ENCODE results near the gene NFU1. TPM values are rescaled to one million over a fixed set of nuclear protein-coding genes. Genes with fewer than 3 reads are reported as not detected.
"Not testable (repeated sequence)": the region's sequence is repeated elsewhere in the genome, so short reads cannot be mapped to it uniquely, and the experiment has no call there.

The NFU1 gene
- total RNA-seq, 2 experiments from 2014 or later, result 15.4 to 30.5 TPM

GRCh38 chr2:69449906-69450305 lies 12.7 kb upstream of the NFU1 start:
- POLR2A ChIA-PET, result no interaction called here
- intact Hi-C loops (cut with micrococcal nuclease; ENCODE audit: unreplicated experiment), result no loop called here
- no peak for TF ChIP-seq CTCF (conservative IDR thresholded peaks at IDR 0.05; ENCODE audit: low read length)
- TF ChIP-seq EZH2phosphoT487 (IDR thresholded peaks at IDR 0.05; ENCODE audit: borderline replicate concordance, low read depth, low read length), result no peak

DNA sequence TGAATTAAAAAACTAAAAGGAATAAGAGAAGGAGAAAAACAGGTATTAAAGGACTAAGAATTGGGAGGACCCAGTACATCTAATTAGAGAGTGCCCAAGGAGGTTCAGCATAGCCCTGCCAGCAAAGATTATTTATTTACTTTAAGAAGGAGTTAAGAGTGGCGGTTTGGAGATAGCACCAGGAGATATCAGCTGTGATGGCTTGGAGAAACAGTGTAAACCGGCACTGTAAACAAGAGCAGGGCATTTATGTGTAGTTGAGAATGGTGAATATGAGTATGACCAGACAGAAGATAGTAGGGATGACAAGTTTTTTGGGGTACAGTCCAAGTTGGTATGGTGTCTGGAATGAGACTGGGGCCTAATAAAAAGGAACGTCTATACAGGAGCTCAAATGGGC lies 6.4 kb upstream of the NFU1 start:
- H3K4me3 ChIP-seq (ENCODE audit: low read depth, low read length, poor library complexity, severe bottlenecking); DNase-seq (ENCODE audit: low spot score); intact Hi-C loops (cut with micrococcal nuclease; ENCODE audit: unreplicated experiment); H3K9me2 ChIP-seq (ENCODE audit: insufficient read depth, low read length); POLR2A ChIA-PET; H2AFZ ChIP-seq (ENCODE audit: low read length); H3K36me3 ChIP-seq (ENCODE audit: insufficient read depth, low read length); H3K4me1 ChIP-seq (ENCODE audit: insufficient read depth, low read length, poor library complexity, severe bottlenecking); BruUV-seq (replicated peaks); H3K27ac ChIP-seq (ENCODE audit: low read depth, low read length, poor library complexity, severe bottlenecking); H3K4me2 ChIP-seq (ENCODE audit: low read length); H4K20me1 ChIP-seq (ENCODE audit: insufficient read depth, low read length); H3K79me2 ChIP-seq (ENCODE audit: insufficient read depth, low read depth, low read length); H3K9me3 ChIP-seq (ENCODE audit: low read length); CTCF ChIA-PET (ENCODE audit: unreplicated experiment): not testable (repeated sequence)

More at GRCh38 chr2:69449906-69450305, 12.7 kb upstream of the NFU1 start:
- no peaks in the 10 kb centered on the region for H4K20me1 ChIP-seq (ENCODE audit: insufficient read depth, low read length)
- H3K36me3 ChIP-seq (ENCODE audit: insufficient read depth, low read length), result no peaks in the 10 kb centered on the region
- no peak overlapping the region for H3K27ac ChIP-seq (ENCODE audit: low read depth, low read length, poor library complexity, severe bottlenecking)
- DNase-seq (ENCODE audit: low spot score), result no peak
- no peak overlapping the region for H3K4me2 ChIP-seq (ENCODE audit: low read length)
- no peaks in the 10 kb centered on the region for H3K4me1 ChIP-seq (ENCODE audit: insufficient read depth, low read length, poor library complexity, severe bottlenecking)
- H3K9me3 ChIP-seq (ENCODE audit: low read length), result no peaks in the 10 kb centered on the region
- CTCF ChIA-PET (ENCODE audit: unreplicated experiment), result no interaction called here
- no peaks in the 10 kb centered on the region for H3K79me2 ChIP-seq (ENCODE audit: insufficient read depth, low read depth, low read length)
- no TSS peak for BruUV-seq (replicated peaks)
- H3K9me2 ChIP-seq (ENCODE audit: insufficient read depth, low read length), result no peaks in the 10 kb centered on the region
- no peak overlapping the region for H3K4me3 ChIP-seq (ENCODE audit: low read depth, low read length, poor library complexity, severe bottlenecking)
- H2AFZ ChIP-seq (ENCODE audit: low read length), result no peak overlapping the region

GRCh38 chr2:69439499-69439898 lies 2.3 kb upstream of the NFU1 start:
- intact Hi-C loops (cut with micrococcal nuclease; ENCODE audit: unreplicated experiment), result loop anchor here (10.0 kb wide), 1 partner anchor 205 kb away; the partner anchor contains the start of gene AAK1

DNA sequence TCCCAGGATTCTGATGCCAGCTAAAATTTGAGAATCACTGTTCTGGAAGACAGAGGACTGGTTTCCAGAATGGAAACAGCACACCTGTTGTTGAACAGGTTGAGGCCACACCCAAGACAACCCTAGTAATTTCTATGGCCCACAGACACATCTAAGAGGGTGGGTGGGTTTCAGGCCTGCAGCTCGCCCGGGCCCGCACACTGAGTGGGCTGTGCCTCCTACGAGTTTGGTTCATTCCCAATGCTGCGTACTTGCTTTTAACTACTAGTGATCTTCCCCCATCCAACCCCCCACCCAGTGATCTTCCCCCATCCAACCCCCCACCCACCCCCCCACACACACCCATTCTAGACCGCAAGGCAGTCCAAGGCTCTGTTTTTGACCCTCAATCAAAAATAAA lies 1.3 kb upstream of the NFU1 start:
- intact Hi-C loops (cut with micrococcal nuclease; ENCODE audit: unreplicated experiment), result loop anchor here (10.0 kb wide), 1 partner anchor 206 kb away; the partner anchor contains the start of gene AAK1
- Histone ChIP-seq H3K27ac (ENCODE audit: low read depth, low read length, poor library complexity, severe bottlenecking) (no peak overlapping the region), H3K4me2 (ENCODE audit: low read length) (no peak overlapping the region), H3K79me2 (ENCODE audit: insufficient read depth, low read depth, low read length) (peaks cover 6% of the 10 kb centered on the region; the same call in 1 of the 2 replicates), H3K4me1 (ENCODE audit: insufficient read depth, low read length, poor library complexity, severe bottlenecking) (peaks cover 13% of the 10 kb centered on the region), H4K20me1 (ENCODE audit: insufficient read depth, low read length) (no peaks in the 10 kb centered on the region), H3K9me2 (ENCODE audit: insufficient read depth, low read length) (no peaks in the 10 kb centered on the region), H3K9me3 (ENCODE audit: low read length) (no peaks in the 10 kb centered on the region), H3K36me3 (ENCODE audit: insufficient read depth, low read length) (no peaks in the 10 kb centered on the region), H3K4me3 (ENCODE audit: low read depth, low read length, poor library complexity, severe bottlenecking) (no peak overlapping the region), H2AFZ (ENCODE audit: low read length) (peak overlapping the region; percentile 100; the same call in 1 of the 2 replicates)
- CTCF ChIA-PET (ENCODE audit: unreplicated experiment), result no interaction called here
- POLR2A ChIA-PET, result interaction anchor here (0.7 kb wide), 1 partner anchor 81 kb away, joined by 3 read pairs; no protein-coding TSS in a partner anchor
- no TSS peak for BruUV-seq (replicated peaks)
- DNase-seq (ENCODE audit: low spot score), result no peak
- TF ChIP-seq CTCF (conservative IDR thresholded peaks at IDR 0.05; ENCODE audit: low read length) (no peak), EZH2phosphoT487 (IDR thresholded peaks at IDR 0.05; ENCODE audit: borderline replicate concordance, low read depth, low read length) (no peak)

More at GRCh38 chr2:69439499-69439898, 2.3 kb upstream of the NFU1 start:
- DNase-seq (ENCODE audit: low spot score); H2AFZ ChIP-seq (ENCODE audit: low read length); H3K4me3 ChIP-seq (ENCODE audit: low read depth, low read length, poor library complexity, severe bottlenecking); H3K79me2 ChIP-seq (ENCODE audit: insufficient read depth, low read depth, low read length); H3K27ac ChIP-seq (ENCODE audit: low read depth, low read length, poor library complexity, severe bottlenecking); BruUV-seq (replicated peaks); H3K9me3 ChIP-seq (ENCODE audit: low read length); H3K36me3 ChIP-seq (ENCODE audit: insufficient read depth, low read length); POLR2A ChIA-PET; H3K9me2 ChIP-seq (ENCODE audit: insufficient read depth, low read length); H4K20me1 ChIP-seq (ENCODE audit: insufficient read depth, low read length); H3K4me2 ChIP-seq (ENCODE audit: low read length); CTCF ChIA-PET (ENCODE audit: unreplicated experiment): not testable (repeated sequence)
- peaks cover 13% of the 10 kb centered on the region for H3K4me1 ChIP-seq (ENCODE audit: insufficient read depth, low read length, poor library complexity, severe bottlenecking)

All from OCI-LY7 (cell line).